Spleen (tissue), 11 donors: Measurements from ENCODE around the gene SORCS3. TPM values are rescaled to one million over a fixed set of nuclear protein-coding genes. Genes with fewer than 3 reads are reported as not detected.

Experiments
- DNase-seq: peaks from one replicate; pipeline ENCODE4 v3.0.0-alpha.2; 2020
- H3K27ac ChIP-seq, 8 donors: fragments of 200-600 bp; sonication (generic) in 7 of 8; 1 replicate in 4 of 8; 2 replicates in 4 of 8; pipeline versions ENCODE4 v1.5.0 to v1.8.0; 2016 to 2021; ENCODE audit warnings: inconsistent platforms in 4 of 8, mild to moderate bottlenecking in 4 of 8, moderate library complexity in 1 of 8
- H3K27me3 ChIP-seq, 7 donors: fragments of 200-600 bp; sonication (generic) in 6 of 7; replicated peaks in 1 of 7; 1 replicate in 4 of 7; 2 replicates in 3 of 7; pipeline versions ENCODE4 v1.5.0 to v1.8.0; 2016 to 2021; ENCODE audit warnings: inconsistent platforms in 3 of 7, mild to moderate bottlenecking in 1 of 7
- H3K36me3 ChIP-seq, 6 donors: fragments of 200-600 bp; sonication (generic) in 5 of 6; 1 replicate in 4 of 6; 2 replicates in 2 of 6; pipeline versions ENCODE4 v1.5.0 to v1.8.0; 2016 to 2021; ENCODE audit warnings: inconsistent platforms in 2 of 6
- H3K4me1 ChIP-seq, 6 donors: fragments of 200-600 bp; sonication (generic) in 5 of 6; 1 replicate in 3 of 6; 2 replicates in 3 of 6; pipeline versions ENCODE4 v1.5.0 to v1.8.0; 2016 to 2021; ENCODE audit warnings: inconsistent platforms in 3 of 6
- H3K4me3 ChIP-seq, 8 donors: fragments of 200-600 bp; sonication (generic) in 7 of 8; 1 replicate in 4 of 8; 2 replicates in 4 of 8; pipeline versions ENCODE4 v1.5.0 to v1.8.0; 2016 to 2021; ENCODE audit warnings: inconsistent platforms in 4 of 8, mild to moderate bottlenecking in 4 of 8, moderate library complexity in 2 of 8
- H3K9me3 ChIP-seq, 8 donors: fragments of 200-600 bp; sonication (generic) in 7 of 8; 1 replicate in 4 of 8; 2 replicates in 4 of 8; pipeline versions ENCODE4 v1.5.0 to v1.8.0; 2016 to 2021; ENCODE audit warnings: inconsistent platforms in 4 of 8
- POLR2A ChIP-seq, 3 donors: fragments of 450-650 bp; IDR thresholded peaks; one replicate each; pipeline ENCODE4 v1.5.1; 2017; ENCODE audit warnings: antibody characterized with exemption in 3 of 3, mild to moderate bottlenecking in 1 of 3
- POLR2AphosphoS5 ChIP-seq, 3 donors: sonication (generic); formaldehyde crosslinking; IDR thresholded peaks; one replicate each; pipeline ENCODE4 v1.5.1; 2017; ENCODE audit warnings: antibody characterized with exemption in 3 of 3
- whole genome bisulfite sequencing, 5 donors: extraction: QIAGEN DNeasy Blood & Tissue Kit in 3 of 5; methylation state at CpG; one replicate each; pipeline versions ENCODE4 v1.1.5 to v1.1.7; 2013 to 2018; 5-methylcytosine and 5-hydroxymethylcytosine counted together
- intact Hi-C: fragments of 100-400 bp; cut with DNase I; formaldehyde crosslinking; loops from one replicate; pipeline ENCODE4 v1.15.0; 2023; ENCODE audit warnings: low total_unique reads
- polyA plus RNA-seq, 3 donors: library from polyadenylated mRNA; stranded (reverse); fragments of 200-250 nt; gene quantifications; one replicate each; pipeline ENCODE4 v1.2.1, GENCODE V29; 2013
- total RNA-seq, 7 donors: library from RNA; depleted of rRNA in 3 of 7; stranded (reverse); fragments of >200 nt in 3 of 7; fragmentation: NEBNext Ultra II Directional in 4 of 7; extraction: Animal tissue kit (Norgen Biotek cat#: 25700) in 4 of 7; gene quantifications; one replicate each; pipeline versions ENCODE4 v1.1.0 to v1.2.1, GENCODE V29; 2016 to 2021
- TF ChIP-seq, protein P1 (sequence below), 11 experiments: fragments of 200-600 bp in 7 of 11; fragments of 450-650 bp in 4 of 11; sonication (generic) in 4 of 11; IDR thresholded peaks in 8 of 11; conservative IDR thresholded peaks in 3 of 11; 1 replicate in 7 of 11; 2 replicates in 4 of 11; pipeline versions ENCODE4 v1.4.0 to v1.8.0; 2016 to 2021; ENCODE audit warnings: antibody characterized with exemption in 11 of 11, inconsistent platforms in 4 of 11, mild to moderate bottlenecking in 1 of 11
- donor health status: healthy with polysubstance abuse.
- donor health status: DM: no; HTN: no; CAD: no; lungs with moderate emphysema.
- donor health status: DM: no; HTN: no; CAD: no.
- donor health status: Bipolar disorder and iron deficiency.
- donor health status: healthy.
- donor health status: DM: no; HTN: no; CAD: no.
- donor health status: DM: yes; HTN: yes; CAD: no.

Gene SORCS3
- total and polyA plus RNA-seq, 10 donors: 0.03 to 0.06 TPM; not detected in 8

GRCh38 chr10:104762793-104763192 lies 121.7 kb downstream of the SORCS3 start:
- no peak for TF ChIP-seq POLR2AphosphoS5 (IDR thresholded peaks at IDR 0.05)
- TF ChIP-seq, protein P1, sequence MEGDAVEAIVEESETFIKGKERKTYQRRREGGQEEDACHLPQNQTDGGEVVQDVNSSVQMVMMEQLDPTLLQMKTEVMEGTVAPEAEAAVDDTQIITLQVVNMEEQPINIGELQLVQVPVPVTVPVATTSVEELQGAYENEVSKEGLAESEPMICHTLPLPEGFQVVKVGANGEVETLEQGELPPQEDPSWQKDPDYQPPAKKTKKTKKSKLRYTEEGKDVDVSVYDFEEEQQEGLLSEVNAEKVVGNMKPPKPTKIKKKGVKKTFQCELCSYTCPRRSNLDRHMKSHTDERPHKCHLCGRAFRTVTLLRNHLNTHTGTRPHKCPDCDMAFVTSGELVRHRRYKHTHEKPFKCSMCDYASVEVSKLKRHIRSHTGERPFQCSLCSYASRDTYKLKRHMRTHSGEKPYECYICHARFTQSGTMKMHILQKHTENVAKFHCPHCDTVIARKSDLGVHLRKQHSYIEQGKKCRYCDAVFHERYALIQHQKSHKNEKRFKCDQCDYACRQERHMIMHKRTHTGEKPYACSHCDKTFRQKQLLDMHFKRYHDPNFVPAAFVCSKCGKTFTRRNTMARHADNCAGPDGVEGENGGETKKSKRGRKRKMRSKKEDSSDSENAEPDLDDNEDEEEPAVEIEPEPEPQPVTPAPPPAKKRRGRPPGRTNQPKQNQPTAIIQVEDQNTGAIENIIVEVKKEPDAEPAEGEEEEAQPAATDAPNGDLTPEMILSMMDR (IDR thresholded peaks at IDR 0.05 in 8 of 11, conservative IDR thresholded peaks at IDR 0.05 in 3 of 11): no peak
- no peak for TF ChIP-seq POLR2A (IDR thresholded peaks at IDR 0.05)
- Histone ChIP-seq H3K27me3 (peaks cover 0 to 9% (median 0%) of the 10 kb centered on the region in 7 donors), H3K4me1 (no peaks in the 10 kb centered on the region), H3K36me3 (no peaks in the 10 kb centered on the region), H3K9me3 (no peaks in the 10 kb centered on the region), H3K4me3 (no peak overlapping the region), H3K27ac (no peak overlapping the region)
- intact Hi-C loops: no loop called here
- DNase-seq: no peak
- WGBS, 5 donors: 65 to 78% (median 69%) methylated on average over 4 of the region's 4 CpGs

- no peak for TF ChIP-seq POLR2A (IDR thresholded peaks at IDR 0.05)
- TF ChIP-seq, protein P1 (IDR thresholded peaks at IDR 0.05 in 8 of 11, conservative IDR thresholded peaks at IDR 0.05 in 3 of 11): no peak
- no peak for TF ChIP-seq POLR2AphosphoS5 (IDR thresholded peaks at IDR 0.05)
- no peak overlapping the region for H3K4me3 ChIP-seq
- intact Hi-C loops: no loop called here
- H3K36me3 ChIP-seq: no peaks in the 10 kb centered on the region
- peaks cover 0 to 21% (median 0%) of the 10 kb centered on the region in 7 donors for H3K27me3 ChIP-seq
- H3K4me1 ChIP-seq: no peaks in the 10 kb centered on the region
- H3K27ac ChIP-seq: no peak overlapping the region
- 30 to 68% (median 54%) methylated on average over 2 of the region's 2 CpGs for WGBS, 5 donors
- H3K9me3 ChIP-seq: no peaks in the 10 kb centered on the region
- DNase-seq: no peak
Measured at GRCh38 chr10:104766341-104766740, 125.3 kb downstream of the SORCS3 start.

GRCh38 chr10:104767282-104767681 lies 126.2 kb downstream of the SORCS3 start:
- H3K27me3 ChIP-seq: peaks cover 0 to 30% (median 0%) of the 10 kb centered on the region in 7 donors
- H3K4me1 ChIP-seq: no peaks in the 10 kb centered on the region
- intact Hi-C loops: no loop called here
- no peak overlapping the region for H3K27ac ChIP-seq
- no peaks in the 10 kb centered on the region for H3K9me3 ChIP-seq
- TF ChIP-seq POLR2AphosphoS5 (IDR thresholded peaks at IDR 0.05) (no peak), POLR2A (IDR thresholded peaks at IDR 0.05) (no peak)
- TF ChIP-seq, protein P1 (IDR thresholded peaks at IDR 0.05 in 8 of 11, conservative IDR thresholded peaks at IDR 0.05 in 3 of 11): no peak
- no peak overlapping the region for H3K4me3 ChIP-seq
- DNase-seq: no peak
- WGBS, 5 donors: 29 to 40% (median 31%) methylated on average over 2 of the region's 2 CpGs
- H3K36me3 ChIP-seq: no peaks in the 10 kb centered on the region

DNA sequence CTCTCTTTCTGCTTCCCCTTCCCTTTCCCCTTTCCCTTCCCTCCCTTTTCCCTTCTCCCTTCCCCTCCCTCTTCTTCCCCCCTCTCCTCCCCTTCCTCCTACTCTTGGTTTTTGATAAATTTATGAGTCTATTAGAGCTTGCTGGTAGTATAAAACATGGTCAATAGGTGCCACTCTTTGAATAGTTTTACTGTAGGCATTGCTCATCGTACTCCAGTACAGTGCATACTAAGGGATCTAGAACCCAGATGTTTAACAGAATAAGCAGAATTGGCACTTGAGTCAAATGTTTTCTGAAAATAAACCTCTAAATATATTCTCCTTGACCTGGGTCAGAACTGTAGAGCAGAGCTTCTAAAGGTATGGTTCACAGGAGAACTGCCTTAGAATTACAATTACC lies 126.7 kb downstream of the SORCS3 start:
- WGBS, 5 donors: 69 to 85% (median 76%) methylated on average over 1 of the region's 1 CpG
- Histone ChIP-seq H3K27me3 (peaks cover 0 to 34% (median 0%) of the 10 kb centered on the region in 7 donors), H3K4me1 (no peaks in the 10 kb centered on the region), H3K4me3 (no peak overlapping the region), H3K27ac (no peak overlapping the region), H3K9me3 (no peaks in the 10 kb centered on the region), H3K36me3 (no peaks in the 10 kb centered on the region)
- no peak for DNase-seq
- TF ChIP-seq POLR2AphosphoS5 (IDR thresholded peaks at IDR 0.05) (no peak), POLR2A (IDR thresholded peaks at IDR 0.05) (no peak)
- TF ChIP-seq, protein P1 (IDR thresholded peaks at IDR 0.05 in 8 of 11, conservative IDR thresholded peaks at IDR 0.05 in 3 of 11): no peak
- intact Hi-C loops: no loop called here
